Right lung (tissue), 10 donors: ENCODE results near the gene MEDAG. TPM values are rescaled to one million over a fixed set of nuclear protein-coding genes. Genes with fewer than 3 reads are reported as not detected.

ENCODE experiments used
- DNase-seq, 2 donors: peaks; one replicate each; pipeline ENCODE4 v3.0.0-alpha.2; 2013
- long read RNA-seq, 8 donors: transcript quantifications; one replicate each; lab custom pipeline, GENCODE V29; 2026
- polyA plus RNA-seq, 5 donors: library from polyadenylated mRNA; unstranded; fragments of 120-200 nt; gene quantifications; one replicate each; pipeline versions ENCODE4 v1.2.1 to v1.2.3, GENCODE V29; 2013; ENCODE audit warnings: inconsistent platforms in 1 of 5, low replicate concordance in 1 of 5; ENCODE audit not compliant: insufficient read length in 5 of 5, insufficient read depth in 1 of 5

Gene MEDAG
- 1 to 10 TPM; 2.7 to 4.3 (median 4.1) TPM for polyA plus RNA-seq
- long read RNA-seq, donor 1 = 0 reads
- long read RNA-seq, donor 2 = 0 reads
- long read RNA-seq, donor 3, partial matches to known transcripts = 0 of 3 reads
- long read RNA-seq, donor 3, other reads (novel, unspliced or antisense) = 0 of 3 reads
- long read RNA-seq, donor 4, partial matches to known transcripts = 0 of 1 reads
- long read RNA-seq, donor 4, other reads (novel, unspliced or antisense) = 0 of 1 reads
- long read RNA-seq, donor 5, partial matches to known transcripts = 0 of 1 reads
- long read RNA-seq, donor 5, other reads (novel, unspliced or antisense) = 0 of 1 reads
- long read RNA-seq, donor 6, partial matches to known transcripts = 0 of 2 reads
- long read RNA-seq, donor 6, other reads (novel, unspliced or antisense) = 0 of 2 reads
- long read RNA-seq, donor 7, partial matches to known transcripts = 0 of 1 reads
- long read RNA-seq, donor 7, other reads (novel, unspliced or antisense) = 0 of 1 reads
- long read RNA-seq, donor 8 = 0 reads

DNA sequence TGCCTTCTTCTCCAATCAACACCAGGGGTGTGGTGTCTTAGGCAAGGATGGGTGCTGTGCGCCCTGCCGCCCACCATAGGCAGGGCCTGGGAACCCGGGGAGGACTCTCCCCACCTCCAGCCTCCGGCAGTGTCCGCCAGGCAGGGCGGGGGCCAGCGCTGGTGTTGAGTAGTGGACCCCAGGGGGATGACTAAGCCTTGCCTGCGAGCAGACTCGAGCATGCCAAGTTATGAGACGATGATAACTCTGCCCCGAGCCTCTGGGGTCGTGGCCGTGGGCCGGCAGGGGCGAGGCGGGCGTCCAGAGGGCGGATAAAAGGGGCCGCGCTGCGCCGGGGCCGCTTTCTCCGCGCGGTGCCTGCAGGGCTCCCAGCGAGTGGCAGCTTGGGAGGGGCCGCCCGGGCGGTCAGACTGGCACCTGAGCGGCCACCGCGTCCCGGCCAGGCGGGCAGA lies at the start of gene MEDAG:
MEDAG (plus strand) TSS at position 340 of the 452 bp plus-strand sequence. CDS start 245 bp downstream, outside the sequence.
- peak in 1 of 2 donors; percentile 19 for DNase-seq

DNA sequence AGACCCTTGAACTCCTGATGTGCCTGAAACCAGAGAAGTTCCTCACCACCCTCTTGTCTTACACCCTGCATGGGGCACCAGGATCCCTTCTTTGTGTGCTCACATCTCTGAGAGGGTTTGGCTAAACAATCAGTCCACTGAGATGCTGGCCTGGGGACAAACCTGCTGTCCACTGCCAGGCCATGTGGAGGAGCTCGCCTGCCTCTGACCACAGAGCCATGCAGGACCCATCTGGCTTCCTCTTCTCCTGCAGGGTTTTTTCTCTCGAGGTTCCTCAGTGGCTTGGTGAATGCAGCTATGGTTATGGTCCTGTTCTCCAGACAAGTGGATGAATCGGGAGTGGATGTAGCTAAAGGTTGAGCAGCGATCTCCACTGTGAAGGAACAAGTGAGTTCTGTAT lies 49.1 kb upstream of the MEDAG start:
- no peak for DNase-seq

DNA sequence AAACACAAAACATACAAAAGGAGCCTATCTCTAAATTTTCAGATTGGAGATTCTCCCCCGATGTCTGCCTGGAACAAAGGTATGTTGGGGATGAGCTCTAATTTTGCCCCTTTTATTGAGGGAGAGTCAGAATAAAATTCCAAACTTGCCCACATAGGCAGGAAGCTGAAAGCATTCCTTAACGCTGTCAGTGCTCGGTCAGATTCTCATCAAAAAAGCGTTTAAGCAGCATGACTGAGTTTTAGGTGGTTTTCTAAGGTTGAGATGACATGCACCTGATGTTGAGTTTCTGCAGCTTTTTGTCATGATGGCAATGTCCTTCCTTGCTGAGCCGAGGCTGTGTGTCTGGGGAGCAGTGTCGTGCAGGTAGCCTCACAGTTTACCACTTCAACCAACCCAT lies 48.4 kb upstream of the MEDAG start:
- DNase-seq = no peak

DNA sequence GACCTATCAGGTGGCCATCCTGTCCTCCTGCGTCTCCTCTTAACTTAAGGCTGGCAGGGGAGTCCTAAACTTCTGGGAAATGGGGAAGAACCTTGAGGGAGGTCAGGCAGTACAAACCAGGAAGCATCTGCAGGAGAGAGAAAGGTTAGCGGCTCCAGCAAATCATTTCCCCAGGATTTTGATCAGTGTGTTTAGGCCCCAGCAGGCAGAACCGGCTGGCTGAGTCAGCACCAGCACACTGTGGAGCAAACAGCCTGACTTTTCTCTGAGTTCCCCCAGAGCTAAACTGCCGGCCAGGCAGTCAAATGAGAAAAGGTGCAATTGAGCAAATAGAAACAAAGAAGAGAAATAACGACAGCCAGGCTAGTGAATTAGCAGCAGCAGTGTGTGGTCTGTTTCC lies 46.7 kb upstream of the MEDAG start:
- DNase-seq = no peak

DNA sequence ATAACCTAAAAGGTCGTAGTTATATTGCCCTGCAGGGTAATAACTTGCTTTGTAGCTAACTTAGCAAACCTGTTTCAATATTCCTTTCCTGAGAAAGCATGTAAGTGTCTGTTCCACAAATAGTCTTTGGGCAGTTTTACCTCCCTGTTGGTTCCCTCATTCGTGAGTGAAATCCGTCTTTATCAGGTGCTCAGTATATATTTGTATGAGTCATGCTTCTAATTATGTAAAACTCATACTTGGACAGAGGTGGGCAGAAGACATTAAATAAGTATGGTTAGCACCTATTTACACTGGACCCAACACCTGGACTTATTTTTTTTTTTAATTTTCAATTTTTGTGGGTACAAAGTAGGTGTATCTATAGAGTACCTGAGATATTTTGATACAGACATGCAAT lies 44.9 kb upstream of the MEDAG start:
- DNase-seq = no peak

DNA sequence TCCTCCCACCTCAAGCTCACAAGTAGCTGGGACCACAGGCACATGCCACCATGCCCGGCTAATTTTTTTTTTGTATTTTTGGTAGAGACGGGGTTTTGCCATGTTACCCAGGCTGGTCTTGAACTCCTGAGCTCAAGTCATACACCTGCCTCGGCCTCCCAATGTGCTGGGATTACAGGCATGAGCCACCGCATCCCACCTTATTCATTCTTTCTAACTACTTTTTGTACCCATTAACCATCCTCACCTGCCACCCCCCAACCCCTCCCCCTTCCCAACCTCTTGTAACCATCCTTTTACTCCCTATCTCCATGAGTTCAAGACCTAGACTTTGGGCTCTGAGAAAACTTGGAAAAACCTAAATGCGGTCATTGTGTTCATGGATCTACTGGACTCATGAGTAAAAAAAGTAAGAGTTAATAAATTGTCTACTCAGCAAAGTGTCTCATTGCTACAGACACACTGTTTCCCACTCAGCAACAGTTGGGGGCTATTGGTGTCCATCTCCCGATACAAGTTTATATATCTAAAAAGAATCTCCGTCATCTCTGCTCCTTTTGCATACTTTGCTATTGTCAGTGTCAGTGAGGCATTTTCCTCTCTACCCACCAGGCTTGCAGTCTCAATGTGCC lies 44.1 kb upstream of the MEDAG start:
- DNase-seq = no peak

DNA sequence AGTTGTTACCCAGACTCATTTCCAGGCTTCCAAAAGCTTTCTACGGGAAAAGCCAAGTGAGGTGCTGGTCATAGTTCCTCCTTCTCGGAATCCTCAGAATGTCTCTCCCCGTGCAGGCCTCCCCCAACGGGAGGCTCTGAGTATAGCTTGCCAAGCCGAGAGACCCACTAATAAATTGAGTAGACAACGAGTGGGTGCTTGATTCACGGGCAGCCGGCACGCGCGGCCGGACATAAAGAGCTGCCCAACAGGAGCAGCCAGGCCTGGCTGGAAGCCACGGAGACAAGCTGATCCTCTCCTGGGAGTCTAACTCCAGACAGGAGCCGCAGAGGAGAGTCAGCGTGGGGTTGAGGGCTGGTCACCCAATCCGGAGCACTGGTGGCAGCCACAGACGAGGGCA lies 43.4 kb upstream of the MEDAG start:
- no peak for DNase-seq

DNA sequence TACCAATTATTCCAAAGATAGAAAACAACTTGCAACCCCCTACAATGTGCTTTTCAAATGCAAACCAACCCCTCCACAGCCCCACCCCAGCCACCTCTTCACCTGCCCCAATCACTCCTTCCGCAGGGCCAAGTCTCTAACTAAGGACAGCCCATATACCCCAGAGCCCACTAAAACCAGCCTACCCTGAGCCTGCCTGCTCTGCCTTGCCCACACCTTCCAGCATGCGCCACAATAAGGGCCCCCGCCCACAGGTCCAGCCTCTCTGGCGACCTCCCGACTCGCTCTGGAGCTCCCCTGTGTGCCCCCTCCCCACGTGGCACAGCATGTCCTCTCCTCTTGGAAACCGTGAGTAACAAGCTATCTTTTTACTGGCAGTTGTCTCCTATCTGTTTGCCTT lies 42.8 kb upstream of the MEDAG start:
- DNase-seq = no peak

DNA sequence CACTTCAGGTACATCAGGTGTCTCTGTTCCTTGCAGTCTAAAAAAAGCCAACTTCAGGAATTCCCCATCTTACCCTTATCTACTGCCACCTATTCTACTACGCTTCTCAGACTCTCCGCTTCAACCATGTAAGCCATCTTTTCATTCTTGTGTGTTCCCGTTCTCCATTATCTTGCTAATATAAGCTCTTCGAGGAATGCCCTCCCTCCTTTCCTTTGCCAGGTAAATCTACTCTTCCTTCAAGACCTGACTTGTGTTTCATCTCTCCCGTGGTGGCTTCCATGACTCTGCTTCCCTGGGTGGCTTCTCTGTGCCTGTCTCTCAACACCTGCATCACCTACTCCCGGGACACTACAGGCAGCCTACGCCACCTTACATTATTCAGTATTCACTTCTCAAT lies 42.3 kb upstream of the MEDAG start:
- DNase-seq = no peak

DNA sequence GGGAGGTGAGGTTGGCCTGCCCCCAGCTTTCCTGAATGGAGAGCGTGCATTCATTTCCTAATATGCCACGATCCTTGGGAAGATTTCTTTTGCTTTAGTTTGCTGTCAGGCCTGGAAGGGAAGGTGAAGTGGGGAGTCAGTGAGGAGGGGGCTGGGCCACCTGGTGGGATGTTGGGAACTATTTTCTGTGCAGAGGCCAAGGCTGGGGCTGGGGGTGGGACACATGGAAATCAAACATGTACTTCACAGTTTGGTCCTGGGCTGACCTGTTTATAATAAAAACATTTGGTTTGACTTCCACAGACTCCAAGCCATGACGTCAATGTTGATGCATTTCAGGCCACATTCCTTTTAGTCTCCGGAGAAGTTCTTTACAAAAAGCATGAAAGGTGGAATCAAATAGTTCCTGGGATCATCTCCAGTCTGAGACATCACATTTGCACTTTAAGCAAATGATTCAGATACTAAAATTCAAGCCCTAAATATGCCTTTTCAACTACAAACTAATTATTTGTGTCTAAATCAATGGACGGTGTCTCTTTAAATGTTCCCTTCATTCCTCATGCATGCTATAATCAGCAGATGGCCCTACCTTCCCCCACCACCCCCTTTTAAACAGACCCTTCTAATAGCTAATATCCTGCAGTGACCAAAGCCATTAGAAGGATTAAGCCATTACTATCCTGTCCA lies 41.5 kb upstream of the MEDAG start:
- no peak for DNase-seq

DNA sequence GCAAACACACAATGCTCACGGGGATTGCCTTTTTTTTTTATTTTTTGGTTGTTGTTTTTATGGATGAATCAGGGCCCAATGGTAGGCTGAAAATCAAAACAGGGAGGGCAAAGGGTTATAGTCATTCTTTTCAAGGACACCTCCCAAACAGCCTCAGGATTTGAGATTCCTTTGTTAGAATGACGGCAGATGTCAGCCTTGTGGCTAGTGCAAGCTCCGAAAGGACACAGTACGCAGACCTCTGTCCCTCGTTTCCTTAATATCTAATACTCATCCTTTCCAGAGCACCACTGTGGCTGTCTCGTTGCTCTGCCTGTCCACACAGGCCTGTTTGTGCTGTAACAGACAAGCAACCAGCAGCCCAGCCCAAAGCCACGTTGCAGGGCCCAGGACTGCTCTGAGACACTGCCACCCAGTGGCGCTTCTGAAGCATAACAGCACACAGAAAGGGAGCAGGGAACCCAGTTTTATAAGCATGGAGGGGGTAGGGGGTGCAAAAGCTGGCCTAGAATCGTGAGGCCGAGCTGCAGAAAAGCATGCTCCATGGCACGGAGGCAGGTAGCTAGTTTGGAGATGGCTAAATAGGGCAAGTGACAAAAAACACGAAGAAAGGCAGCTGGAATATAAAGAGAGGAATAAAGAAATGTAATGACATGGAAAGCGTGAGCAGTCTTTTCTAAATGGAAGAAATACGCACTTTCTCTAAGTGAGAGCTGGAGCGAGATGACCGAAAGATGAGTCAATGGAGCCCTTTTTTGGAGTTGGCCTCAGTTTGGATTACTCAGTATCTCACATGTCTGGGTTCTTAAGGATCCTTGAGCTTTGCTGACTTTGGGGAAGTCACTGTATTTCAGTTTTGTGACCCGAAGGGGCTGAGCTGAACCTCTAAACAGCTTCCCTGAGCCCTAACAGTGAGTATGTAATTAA lies 40.7 kb upstream of the MEDAG start:
- peak; percentile 71 to 80 for DNase-seq

DNA sequence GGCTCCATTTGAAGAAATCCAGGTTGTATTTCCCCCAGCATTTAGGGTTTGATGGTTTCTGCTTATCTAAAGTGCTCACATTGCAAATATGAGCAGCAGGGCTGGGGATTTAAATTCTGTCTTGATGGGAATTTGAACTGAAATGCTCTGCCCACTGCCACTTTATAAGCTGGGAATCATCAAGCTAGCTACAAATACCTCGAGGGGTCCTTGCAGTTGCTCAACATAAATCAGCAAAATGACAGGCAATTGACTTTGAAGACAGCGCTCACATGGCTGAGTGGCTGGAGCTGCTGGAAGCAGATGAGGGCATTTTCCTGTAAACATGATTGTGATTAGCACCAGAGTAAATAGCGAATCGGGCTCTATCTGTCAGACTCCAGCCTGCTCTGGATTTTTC lies 39.4 kb upstream of the MEDAG start:
- DNase-seq = no peak

DNA sequence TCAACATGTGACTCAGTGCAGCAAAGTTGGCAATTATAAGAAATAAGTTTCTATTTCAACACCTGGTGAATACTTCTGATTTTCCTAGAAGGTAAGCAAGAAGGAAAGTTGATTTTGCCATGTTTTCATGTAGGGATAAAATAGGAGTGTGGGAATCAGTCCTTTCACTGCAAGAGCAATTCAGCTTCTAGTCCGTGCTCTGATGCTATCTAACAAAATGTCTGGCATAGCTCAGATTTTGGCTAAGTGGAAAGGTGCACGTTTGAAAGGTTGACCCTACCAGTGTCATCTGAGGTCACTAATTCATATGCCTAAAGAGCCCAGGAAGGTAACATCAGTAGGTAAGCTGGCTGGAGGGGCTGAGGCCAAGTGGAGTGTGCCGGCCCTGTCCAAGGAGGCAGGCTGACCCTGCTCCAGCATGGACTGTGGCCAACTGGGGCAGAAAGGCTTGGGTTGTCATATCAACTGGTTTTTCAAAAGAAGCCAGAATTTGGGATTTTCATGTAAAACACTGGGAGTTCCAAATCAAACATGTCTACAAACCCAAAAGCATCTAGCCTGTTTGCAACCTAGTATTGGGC lies 38.9 kb upstream of the MEDAG start:
- no peak for DNase-seq

DNA sequence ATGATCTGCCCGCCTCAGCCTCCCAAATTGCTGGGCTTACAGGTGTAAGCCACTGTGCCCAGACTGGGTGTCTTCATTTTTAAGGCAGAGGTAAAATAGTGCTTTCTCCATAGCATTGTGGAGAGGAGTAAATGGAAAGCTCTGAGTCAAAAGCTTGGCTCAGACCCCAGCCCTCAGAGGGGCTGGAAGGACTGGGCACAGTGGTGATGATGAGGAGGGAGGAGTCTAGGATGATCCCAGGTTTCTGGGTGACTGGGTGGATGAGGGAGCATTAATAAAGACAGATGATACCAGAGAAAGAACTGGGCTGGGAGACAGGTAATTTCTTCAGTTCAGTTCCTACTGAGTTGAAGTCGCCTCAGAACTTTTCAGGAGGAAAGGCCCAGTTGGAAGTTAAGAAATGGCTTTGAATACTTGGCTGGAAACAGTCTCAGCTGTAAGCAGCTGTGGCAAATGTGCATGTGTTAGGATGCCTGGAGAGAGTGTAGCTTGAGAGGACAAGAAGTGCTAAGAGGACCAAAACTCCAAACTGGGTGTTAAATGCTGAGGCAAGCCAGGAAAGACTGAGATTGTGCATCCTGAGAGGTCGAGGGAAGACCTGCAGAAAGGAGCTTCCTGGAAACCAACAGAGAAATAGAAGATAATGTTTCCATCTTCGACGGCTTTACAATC lies 37.1 kb upstream of the MEDAG start:
- peak in 1 of 2 donors; percentile 64 for DNase-seq

DNA sequence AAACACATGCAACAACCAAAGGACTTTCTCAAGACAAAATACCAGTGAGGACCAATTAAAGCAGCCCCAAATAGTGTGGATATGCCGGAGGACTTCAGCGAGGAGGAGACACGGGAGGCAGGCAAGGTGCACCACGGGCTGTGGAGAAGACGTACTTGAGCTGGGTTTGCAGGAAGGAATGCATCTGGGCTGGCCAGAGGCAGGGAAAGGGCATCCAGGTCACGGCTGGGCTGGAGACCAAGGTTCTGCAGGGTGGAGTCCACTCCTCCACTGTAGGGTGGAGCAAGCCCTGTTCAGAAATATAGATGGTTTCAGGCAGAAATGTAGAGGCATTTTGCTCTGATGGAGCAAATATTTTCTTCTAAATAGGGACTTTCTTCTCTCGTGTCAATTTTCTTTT lies 36.6 kb upstream of the MEDAG start:
- no peak for DNase-seq

DNA sequence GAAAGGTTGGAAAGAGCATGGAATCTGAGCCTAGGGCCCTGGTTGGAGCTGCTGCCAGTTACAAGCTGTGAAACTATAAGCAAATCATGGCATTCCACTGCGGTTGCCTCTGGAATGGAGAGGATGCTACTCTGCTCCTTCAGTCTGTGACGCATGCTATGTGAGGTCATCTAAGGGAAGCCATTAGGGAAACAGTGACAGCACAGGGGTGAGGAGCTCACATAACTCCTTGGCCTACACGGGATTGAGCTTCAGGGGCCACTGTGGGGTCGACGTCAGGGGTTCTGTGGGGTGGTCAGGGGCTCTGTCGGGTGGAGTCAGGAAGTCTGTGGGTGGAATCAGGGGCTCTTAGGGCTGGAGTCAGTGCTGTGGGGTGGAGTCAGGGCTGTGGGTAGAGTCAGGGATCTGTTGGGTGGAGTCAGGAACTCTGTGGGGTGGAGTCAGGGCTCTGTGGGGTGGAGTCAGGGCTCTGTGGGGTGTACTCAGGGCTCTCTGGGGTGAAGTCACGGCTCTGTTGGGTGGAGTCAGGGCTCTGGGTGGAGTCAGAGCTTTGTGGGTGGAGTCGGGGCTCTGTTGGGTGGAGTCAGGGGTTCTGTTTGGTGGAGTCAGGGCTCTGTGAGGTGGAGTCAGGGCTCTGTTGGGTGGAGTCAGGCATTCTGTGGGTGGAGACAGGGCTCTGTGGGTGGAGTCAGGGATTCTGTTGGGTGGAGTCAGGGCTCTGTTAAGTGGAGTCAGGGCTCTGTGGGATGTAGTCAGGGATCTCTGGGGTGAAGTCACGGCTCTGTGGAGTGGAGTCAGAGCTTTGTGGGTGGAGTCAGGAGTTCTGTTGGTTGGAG lies 35.8 kb upstream of the MEDAG start:
- DNase-seq = no peak

DNA sequence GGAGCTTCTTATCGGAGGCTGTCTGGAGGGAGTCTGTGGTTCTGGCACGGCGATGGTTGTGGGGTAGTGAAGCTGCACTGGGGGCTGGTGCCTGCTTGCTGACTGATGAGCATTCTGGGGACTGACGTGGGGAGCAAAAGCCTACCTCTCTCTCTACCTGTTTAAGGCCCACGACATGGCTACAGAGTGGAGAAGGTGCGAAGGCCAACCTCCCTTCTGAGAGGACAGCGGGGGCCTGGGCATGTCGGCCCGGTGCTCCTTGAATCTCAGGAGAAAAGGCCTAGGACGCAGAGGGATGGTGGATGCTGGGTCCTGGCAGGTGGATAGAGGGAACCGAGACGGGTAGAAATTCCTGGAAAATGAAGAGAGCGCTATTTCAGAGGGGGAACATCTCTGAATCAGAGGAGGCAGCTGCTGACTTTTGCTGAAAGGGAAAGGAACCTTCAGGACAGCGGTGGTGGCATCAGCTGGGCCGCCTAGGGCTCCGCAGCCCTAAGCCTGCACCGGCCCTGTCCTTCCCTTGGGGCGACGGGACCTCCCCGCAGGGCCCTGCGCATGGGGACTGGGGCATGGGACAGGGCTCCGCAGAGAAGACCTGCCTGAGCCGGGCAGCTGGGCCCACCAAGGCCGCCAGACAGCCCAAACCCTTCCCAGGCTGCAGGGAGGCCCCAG lies 35.0 kb upstream of the MEDAG start:
- no peak for DNase-seq

DNA sequence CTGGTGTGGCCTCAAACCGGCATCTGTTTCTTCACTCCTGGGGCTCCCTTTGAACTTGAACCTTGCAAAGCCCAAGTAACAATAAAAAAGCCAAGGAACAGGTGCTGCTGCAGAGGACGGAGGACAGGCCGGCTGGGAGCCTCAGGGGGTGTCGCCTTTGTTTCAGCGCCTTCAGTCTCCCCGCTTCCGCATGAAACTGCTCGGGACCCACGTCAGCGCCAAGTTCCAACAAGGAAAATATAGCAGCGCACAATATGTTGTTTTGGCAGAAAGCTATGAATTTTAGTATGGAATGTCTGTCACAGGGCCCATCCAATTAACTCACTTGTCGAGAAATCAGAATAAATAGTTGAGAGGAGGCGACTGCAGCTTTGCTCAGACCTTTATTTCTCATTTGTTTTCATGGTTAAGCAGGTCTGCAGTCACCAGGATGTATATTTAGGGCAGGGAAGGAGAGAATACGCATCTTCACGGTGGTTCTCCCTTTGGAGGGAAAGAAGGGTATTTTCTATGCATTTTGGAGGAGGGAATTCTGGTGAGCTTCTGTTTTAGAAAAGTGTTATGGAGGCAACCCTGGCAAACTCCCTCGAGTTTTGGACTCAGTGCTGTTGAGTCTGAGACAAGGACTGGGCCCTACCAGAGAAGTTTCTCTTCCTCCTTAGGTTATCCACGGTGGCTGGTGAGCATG lies 34.3 kb upstream of the MEDAG start:
- DNase-seq = no peak
